ENCODE data around the gene EIF3I.

The EIF3I gene

GRCh38 chr1:32266921-32267591, 44.8 kb downstream of the EIF3I start:
- DNase-seq (ENCODE audit: low read depth), result peak; percentile 88

- DNase-seq (ENCODE audit: low read depth), result no peak
These were observed 47.5 kb downstream of the EIF3I start for GRCh38 chr1:32269744-32270143.

- DNase-seq (ENCODE audit: low read depth), result no peak
These were observed 50.6 kb downstream of the EIF3I start for GRCh38 chr1:32272557-32273390.

- peak; percentile 8 for DNase-seq (ENCODE audit: low read depth)
These were observed 51.4 kb downstream of the EIF3I start for GRCh38 chr1:32273391-32274208.

- no peak for DNase-seq (ENCODE audit: low read depth)
These were observed 52.6 kb downstream of the EIF3I start for GRCh38 chr1:32274646-32275340.

- DNase-seq (ENCODE audit: low read depth), result peak; percentile 11
These were observed 53.2 kb downstream of the EIF3I start for GRCh38 chr1:32275424-32275823.

GRCh38 chr1:32276032-32276782, 54.0 kb downstream of the EIF3I start:
- DNase-seq (ENCODE audit: low read depth), result no peak
